ENCODE results near the gene CAMSAP2. TPM values are rescaled to one million over a fixed set of nuclear protein-coding genes. Genes with fewer than 3 reads are reported as not detected.

Gene CAMSAP2
- total and polyA plus RNA-seq, 8 donors: 2.7 to 10.3 (median 4.4) TPM

GRCh38 chr1:200883118-200883517 is 144.4 kb downstream of the CAMSAP2 start:
- Histone ChIP-seq H3K4me1 (no peaks in the 10 kb centered on the region), H3K27me3 (no peaks in the 10 kb centered on the region), H3K9me3 (no peaks in the 10 kb centered on the region), H3K4me3 (no peak overlapping the region), H3K27ac (no peak overlapping the region), H3K36me3 (no peaks in the 10 kb centered on the region)
- FAIRE-seq (no peak), DNase-seq (no peak), ATAC-seq (no peak)
- intact Hi-C loops (cut with DNase I): no loop called here
- WGBS, 2 donors: 89 to 96% methylated on average over 3 of the region's 3 CpGs
- no peak for TF ChIP-seq CTCF (IDR thresholded peaks at IDR 0.05)

GRCh38 chr1:200885623-200886402 is 147.1 kb downstream of the CAMSAP2 start:
- no peak for DNase-seq
- no peak for ATAC-seq
- FAIRE-seq: no peak
- no peaks in the 10 kb centered on the region for H3K27me3 ChIP-seq
- TF ChIP-seq CTCF (IDR thresholded peaks at IDR 0.05): no peak
- H3K4me3 ChIP-seq: no peak overlapping the region
- intact Hi-C loops (cut with DNase I): no loop called here
- H3K9me3 ChIP-seq: no peaks in the 10 kb centered on the region
- no peaks in the 10 kb centered on the region for H3K4me1 ChIP-seq
- no peak overlapping the region for H3K27ac ChIP-seq
- no peaks in the 10 kb centered on the region for H3K36me3 ChIP-seq
- WGBS, 2 donors: 84 to 93% methylated on average over 6 of the region's 6 CpGs

- ATAC-seq (no peak), DNase-seq (no peak), FAIRE-seq (no peak)
- H3K9me3 ChIP-seq: no peaks in the 10 kb centered on the region
- H3K27me3 ChIP-seq: no peaks in the 10 kb centered on the region
- no peaks in the 10 kb centered on the region for H3K4me1 ChIP-seq
- H3K27ac ChIP-seq: no peak overlapping the region
- 75 to 79% methylated on average over 2 of the region's 2 CpGs for WGBS, 2 donors
- H3K4me3 ChIP-seq: no peak overlapping the region
- intact Hi-C loops (cut with DNase I): no loop called here
- TF ChIP-seq CTCF (IDR thresholded peaks at IDR 0.05): no peak
- H3K36me3 ChIP-seq: no peaks in the 10 kb centered on the region
These were observed 147.9 kb downstream of the CAMSAP2 start for GRCh38 chr1:200886594-200886993.

- WGBS, 2 donors: 71 to 73% methylated on average over 11 of the region's 11 CpGs
- no peaks in the 10 kb centered on the region for H3K4me1 ChIP-seq
- no peaks in the 10 kb centered on the region for H3K36me3 ChIP-seq
- H3K27me3 ChIP-seq: no peaks in the 10 kb centered on the region
- FAIRE-seq: no peak
- intact Hi-C loops (cut with DNase I): no loop called here
- H3K9me3 ChIP-seq: no peaks in the 10 kb centered on the region
- no peak for ATAC-seq
- no peak for DNase-seq
- no peak overlapping the region for H3K27ac ChIP-seq
- H3K4me3 ChIP-seq: no peak overlapping the region
- TF ChIP-seq CTCF (IDR thresholded peaks at IDR 0.05): no peak
These were observed 148.3 kb downstream of the CAMSAP2 start for GRCh38 chr1:200887036-200887435.

- Histone ChIP-seq H3K4me3 (no peak overlapping the region), H3K27ac (no peak overlapping the region), H3K27me3 (no peaks in the 10 kb centered on the region), H3K9me3 (no peaks in the 10 kb centered on the region), H3K4me1 (no peaks in the 10 kb centered on the region), H3K36me3 (no peaks in the 10 kb centered on the region)
- ATAC-seq (no peak), FAIRE-seq (no peak), DNase-seq (no peak)
- TF ChIP-seq CTCF (IDR thresholded peaks at IDR 0.05): no peak
- WGBS, 2 donors: 90 to 92% methylated on average over 9 of the region's 9 CpGs
- intact Hi-C loops (cut with DNase I): no loop called here
These were observed 149.2 kb downstream of the CAMSAP2 start for GRCh38 chr1:200887772-200888348.

All from pancreas (tissue), 10 donors.